HG02852 (cell line): ENCODE measurements around the gene HSPG2.
"Not testable (repeated sequence)": the region's sequence is repeated elsewhere in the genome, so short reads cannot be mapped to it uniquely, and the experiment has no call there.

Source experiments
- ATAC-seq: cut with Tn5 transposase; IDR thresholded peaks from one replicate; pipeline ENCODE4 v1.9.1; 2021; ENCODE audit warnings: mild to moderate bottlenecking, moderate library complexity; ENCODE audit not compliant: unreplicated experiment

HSPG2 gene

GRCh38 chr1:21956720-21957552 lies 19.8 kb upstream of the HSPG2 start:
- ATAC-seq, result no peak

DNA sequence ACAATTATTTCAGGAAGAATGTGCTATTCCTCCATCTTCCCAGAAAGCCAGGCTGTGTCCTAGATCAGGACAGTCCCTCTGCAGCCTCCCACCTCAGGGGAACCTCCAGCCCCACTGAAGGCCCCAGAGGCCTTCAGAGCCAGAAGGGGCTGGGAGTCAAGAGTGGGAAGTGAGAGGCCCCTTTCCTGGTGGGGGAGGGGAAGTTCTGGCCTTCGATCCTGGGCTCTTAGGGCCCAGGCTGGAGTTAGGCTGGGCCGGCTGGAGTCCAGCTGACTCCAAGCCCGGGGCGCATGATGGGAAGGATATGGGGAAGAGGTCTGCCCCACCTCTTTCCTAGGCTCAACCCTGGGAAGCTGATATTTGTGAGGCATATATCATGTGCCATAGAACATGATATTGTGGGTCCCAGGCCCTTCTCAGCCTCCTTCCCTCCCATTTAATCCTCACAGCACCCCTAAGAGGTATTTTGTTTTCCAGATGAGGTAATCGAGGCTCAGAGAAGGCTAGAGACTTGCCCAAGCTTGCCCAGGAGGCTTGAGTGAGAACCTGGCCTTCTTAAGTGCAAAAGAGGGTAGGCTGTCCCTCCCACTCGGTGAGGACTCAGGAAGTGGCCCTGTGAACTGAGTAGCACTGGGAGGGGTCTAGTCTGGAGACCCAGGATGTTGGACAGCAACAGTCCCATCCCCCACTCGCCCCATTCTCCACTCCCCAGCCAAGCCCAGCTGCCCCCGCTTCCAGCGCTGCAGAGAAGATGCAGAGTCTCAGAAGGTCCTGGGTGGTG lies 18.6 kb upstream of the HSPG2 start:
- no peak for ATAC-seq

- no peak for ATAC-seq
Observed at GRCh38 chr1:21955058-21955457, 17.9 kb upstream of the HSPG2 start.

- ATAC-seq, result no peak
Observed at GRCh38 chr1:21952786-21953520, 15.8 kb upstream of the HSPG2 start.

- no peak for ATAC-seq
Observed at GRCh38 chr1:21951226-21951870, 14.2 kb upstream of the HSPG2 start.

DNA sequence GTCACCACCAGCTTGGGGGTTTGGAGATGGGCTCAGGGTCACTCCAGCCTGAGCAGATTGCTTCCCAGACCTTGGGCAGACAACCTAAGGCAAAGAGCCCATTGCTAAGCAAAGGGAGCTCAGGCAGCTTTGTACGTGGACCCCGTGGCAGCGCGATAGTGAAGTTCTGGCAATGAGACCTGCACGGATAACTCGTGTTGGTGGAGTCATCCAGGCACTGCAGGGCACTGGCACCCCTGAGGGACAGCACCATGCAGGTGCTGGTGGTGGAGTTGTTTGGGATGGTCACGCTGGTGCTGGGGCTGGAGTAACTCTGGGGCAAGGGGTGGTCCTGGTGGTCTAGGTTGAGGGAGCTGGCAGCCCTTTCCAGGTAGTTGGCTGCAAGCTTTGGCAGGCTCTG lies 13.6 kb upstream of the HSPG2 start:
- no peak for ATAC-seq

GRCh38 chr1:21946836-21947587 lies 9.9 kb upstream of the HSPG2 start:
- ATAC-seq, result no peak

DNA sequence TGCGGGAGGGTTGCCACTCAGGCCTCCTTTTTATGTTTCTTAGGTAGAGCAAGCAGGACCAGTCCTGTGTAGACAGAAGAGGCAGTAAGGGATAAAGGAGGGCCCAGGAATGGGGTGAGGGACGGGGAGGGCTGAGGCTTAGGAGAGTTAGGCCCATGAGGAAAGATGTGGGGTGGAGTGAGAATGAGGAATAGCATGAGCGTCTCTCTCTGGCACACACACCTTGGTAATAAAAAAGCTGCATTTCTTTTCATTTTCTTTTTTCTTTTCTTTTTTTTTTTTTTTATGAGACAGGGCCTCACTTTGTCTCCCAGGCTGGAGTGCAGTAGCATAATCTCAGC lies 7.6 kb upstream of the HSPG2 start:
- no peak for ATAC-seq

- ATAC-seq, result not testable (repeated sequence)
Observed at GRCh38 chr1:21942959-21943640, 6.0 kb upstream of the HSPG2 start.

DNA sequence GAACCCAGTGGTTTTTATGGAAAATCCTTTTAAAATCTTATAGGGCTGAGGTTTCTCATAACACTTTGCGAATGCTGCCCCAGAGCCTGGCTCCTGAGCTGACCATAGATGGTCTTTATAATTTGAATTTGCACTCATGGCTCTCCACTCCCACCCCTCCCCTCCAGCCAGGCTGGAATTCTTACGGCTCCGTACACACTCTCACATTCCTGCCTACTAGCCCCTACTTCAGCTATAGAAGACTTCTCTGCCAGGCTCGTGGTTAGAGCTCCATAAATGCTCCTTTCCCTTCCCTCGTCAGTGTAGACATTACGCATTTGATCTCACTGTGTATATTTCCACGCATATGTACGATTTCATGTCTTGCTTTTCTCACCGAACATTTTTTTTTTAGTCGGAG lies 5.4 kb upstream of the HSPG2 start:
- ATAC-seq, result no peak

DNA sequence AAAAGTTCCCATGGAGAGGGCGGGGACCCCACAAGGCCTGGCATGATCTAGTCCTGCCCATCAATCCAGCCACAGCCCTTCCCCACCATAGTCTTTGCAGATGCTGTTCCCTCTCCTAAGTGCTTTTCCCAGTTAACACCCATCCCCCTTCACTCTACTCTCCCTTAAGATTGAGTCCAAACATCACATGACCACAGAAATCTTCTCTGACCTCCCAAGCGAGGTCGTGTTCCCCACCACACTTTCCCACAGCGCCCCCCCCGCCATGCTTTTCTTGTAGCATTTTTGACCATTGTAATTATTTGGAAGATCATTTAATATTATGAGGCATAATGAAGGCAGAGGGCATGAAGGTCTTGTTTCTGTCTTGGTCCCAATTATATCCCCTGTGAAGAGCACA lies 4.3 kb upstream of the HSPG2 start:
- ATAC-seq, result no peak

- ATAC-seq, result no peak
Observed at GRCh38 chr1:21940492-21940891, 3.4 kb upstream of the HSPG2 start.

DNA sequence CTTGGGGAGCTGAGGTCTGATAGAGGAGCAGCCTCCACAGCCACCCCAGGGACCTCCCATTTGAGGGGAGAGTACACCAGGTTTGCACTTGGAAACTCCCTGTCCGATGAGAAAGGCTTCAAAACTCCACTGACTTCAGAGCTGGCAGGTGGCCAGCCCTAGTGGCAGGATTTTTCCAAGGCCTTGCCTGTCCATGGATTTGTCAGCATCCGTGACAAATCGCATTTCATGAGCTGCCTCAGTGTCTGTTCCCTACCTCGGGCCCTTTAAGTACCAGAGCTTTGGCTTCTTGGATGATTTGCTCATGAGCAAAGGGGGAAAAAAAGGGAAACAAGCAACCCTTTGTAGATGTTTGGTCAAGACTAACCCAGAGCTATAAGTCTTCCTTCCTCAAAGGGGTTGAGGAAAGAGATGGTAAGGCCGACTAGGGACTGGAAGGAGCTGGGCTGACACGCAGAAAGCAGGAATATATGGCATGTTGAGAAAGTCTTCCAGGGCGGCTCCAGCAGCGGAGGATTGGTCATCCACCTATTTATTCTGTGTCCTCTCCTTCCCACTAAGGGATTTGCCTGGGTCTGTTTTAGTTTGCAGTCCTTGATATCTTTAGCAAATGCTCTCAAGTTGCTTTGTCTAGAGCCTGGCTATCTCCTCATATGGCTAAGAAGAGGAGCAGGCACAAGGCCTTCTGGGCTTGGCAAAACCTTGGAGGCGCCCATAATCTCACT lies 2.7 kb upstream of the HSPG2 start:
- no peak for ATAC-seq

GRCh38 chr1:21938732-21939538 lies 1.8 kb upstream of the HSPG2 start:
- ATAC-seq, result no peak

- peak; percentile 65 for ATAC-seq
Observed at GRCh38 chr1:21937372-21938121, 437 bp upstream of the HSPG2 start.

- peak; percentile 22 for ATAC-seq
Observed at GRCh38 chr1:21936366-21937031, 611 bp downstream of the HSPG2 start.

DNA sequence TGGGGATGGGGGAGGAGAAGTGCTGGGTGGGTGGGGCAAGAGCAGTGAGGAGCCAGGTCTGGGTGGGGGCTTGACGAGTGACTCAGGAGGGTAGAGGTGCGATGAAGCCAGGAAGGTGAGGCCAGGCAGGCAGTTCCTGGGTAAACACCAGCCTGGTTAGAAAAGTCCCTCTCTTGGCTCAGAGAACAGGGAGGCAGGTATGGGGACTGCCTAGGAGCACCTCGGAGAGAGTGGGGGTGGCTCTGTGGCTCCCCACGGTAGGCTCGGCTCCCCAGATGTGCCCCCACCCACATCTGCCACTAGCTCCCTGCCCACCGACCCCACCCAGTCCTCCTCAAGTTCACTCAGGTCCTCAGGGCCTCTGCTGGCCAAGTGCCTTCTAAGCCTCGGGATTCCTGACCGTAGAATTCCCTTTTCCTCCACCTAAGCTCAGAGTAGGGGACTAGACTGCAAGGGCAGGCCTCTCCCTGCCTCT lies 1.2 kb downstream of the HSPG2 start:
- no peak for ATAC-seq
